GM12891 (cell line): ENCODE data around the gene ATOH8.

Experiments
- PAX5 ChIP-seq: IDR thresholded peaks from 2 replicates; pipeline ENCODE4 v1.6.1; 2011; ENCODE audit warnings: low read length, moderate library complexity, mild to moderate bottlenecking; ENCODE audit not compliant: insufficient read depth, severe bottlenecking
- POLR2A ChIP-seq: IDR thresholded peaks from 2 replicates; pipeline ENCODE4 v1.6.1; 2011; ENCODE audit warnings: low read depth, low read length, control low read depth
- POLR2AphosphoS5 ChIP-seq: IDR thresholded peaks from 2 replicates; pipeline ENCODE4 v1.6.1; 2011; ENCODE audit warnings: low read depth, low read length, control low read depth
- SPI1 ChIP-seq: IDR thresholded peaks from 2 replicates; pipeline ENCODE4 v1.6.1; 2011; ENCODE audit warnings: low read depth, low read length, control low read depth
- TAF1 ChIP-seq: IDR thresholded peaks from 2 replicates; pipeline ENCODE4 v1.6.1; 2011; ENCODE audit warnings: low read depth, low read length, control low read depth

- TF ChIP-seq TAF1: no peak
- TF ChIP-seq SPI1: no peak
- TF ChIP-seq POLR2A: no peak
- TF ChIP-seq POLR2AphosphoS5: no peak
- TF ChIP-seq PAX5: no peak
These were observed 32.7 kb downstream of the ATOH8 start for GRCh38 chr2:85786444-85786843.
